Fibroblast of skin of right quadriceps (primary cell): ENCODE measurements around the gene LAMTOR2.
A peak's percentile ranks its signal among the peaks of the same experiment; 100 is the strongest.

Experiments
- DNase-seq: peaks from one replicate; pipeline ENCODE4 v3.0.0-alpha.2; 2013

LAMTOR2 gene

GRCh38 chr1:156076609-156077429 lies 22.2 kb downstream of the LAMTOR2 start:
- DNase-seq = no peak

GRCh38 chr1:156077430-156077760 lies 22.8 kb downstream of the LAMTOR2 start:
- DNase-seq = no peak

- no peak for DNase-seq
These were observed 24.1 kb downstream of the LAMTOR2 start for GRCh38 chr1:156078728-156079127.

GRCh38 chr1:156079762-156080161 lies 25.2 kb downstream of the LAMTOR2 start:
- no peak for DNase-seq

GRCh38 chr1:156080241-156080862 lies 25.8 kb downstream of the LAMTOR2 start:
- no peak for DNase-seq

GRCh38 chr1:156080863-156081179 lies 26.2 kb downstream of the LAMTOR2 start:
- DNase-seq = no peak

- DNase-seq = peak; percentile 58
These were observed 26.8 kb downstream of the LAMTOR2 start for GRCh38 chr1:156081180-156081916.

- no peak for DNase-seq
These were observed 27.3 kb downstream of the LAMTOR2 start for GRCh38 chr1:156081917-156082308.

GRCh38 chr1:156082309-156083091 lies 27.9 kb downstream of the LAMTOR2 start, which contains the start of gene MEX3A:
TSS of gene MEX3A (minus strand) at chr1:156082465. CDS start at chr1:156081998, 467 bp downstream.
- peak; percentile 80 for DNase-seq

GRCh38 chr1:156083800-156084790 lies 29.5 kb downstream of the LAMTOR2 start:
- DNase-seq = no peak

GRCh38 chr1:156086256-156086662 lies 31.7 kb downstream of the LAMTOR2 start:
- DNase-seq = peak; percentile 50

- no peak for DNase-seq
These were observed 35.1 kb downstream of the LAMTOR2 start for GRCh38 chr1:156089704-156090103.

GRCh38 chr1:156090138-156090839 lies 35.7 kb downstream of the LAMTOR2 start:
- no peak for DNase-seq

- DNase-seq = peak; percentile 70
These were observed 36.2 kb downstream of the LAMTOR2 start for GRCh38 chr1:156090840-156091188.

GRCh38 chr1:156091610-156092009 lies 37.0 kb downstream of the LAMTOR2 start:
- DNase-seq = no peak

GRCh38 chr1:156095906-156096508 lies 41.4 kb downstream of the LAMTOR2 start:
- no peak for DNase-seq

- peak; percentile 83 for DNase-seq
These were observed 42.2 kb downstream of the LAMTOR2 start for GRCh38 chr1:156096640-156097391.

GRCh38 chr1:156097499-156098178 lies 43.1 kb downstream of the LAMTOR2 start:
- DNase-seq = no peak

- no peak for DNase-seq
These were observed 44.2 kb downstream of the LAMTOR2 start for GRCh38 chr1:156098784-156099183.
